Measurements from ENCODE around the gene SLC35F3.

SLC35F3 gene

DNA sequence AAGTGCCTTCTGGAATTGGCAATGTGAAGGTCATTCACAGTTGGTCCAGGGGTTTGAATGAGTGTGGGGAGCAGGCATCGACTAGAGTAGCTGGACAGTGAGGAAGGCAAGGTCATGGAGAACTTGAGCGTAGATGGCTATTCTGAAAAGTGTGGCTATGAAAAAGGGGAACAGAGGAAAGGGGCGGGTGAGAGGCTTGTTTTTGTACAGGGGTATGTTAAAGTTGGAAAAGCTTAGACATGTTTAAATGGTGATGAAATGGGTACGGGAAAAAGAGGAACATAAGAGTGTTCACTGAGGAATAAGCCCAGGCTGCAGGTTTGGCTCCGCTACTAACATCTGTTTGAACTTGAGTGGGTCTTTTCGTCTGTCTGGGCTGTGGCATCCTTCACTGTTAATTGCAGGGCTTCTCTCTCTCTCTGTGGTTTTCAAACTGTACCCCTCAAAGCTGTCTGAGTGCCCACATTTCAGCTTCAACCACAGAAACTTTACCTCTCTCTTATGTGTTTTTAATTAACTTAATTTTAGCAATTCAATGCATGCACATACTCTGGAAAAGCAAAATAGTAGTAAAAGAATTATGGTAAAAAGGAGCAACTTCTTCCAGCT is 398.0 kb downstream of the SLC35F3 start:
- no peak for DNase-seq

DNA sequence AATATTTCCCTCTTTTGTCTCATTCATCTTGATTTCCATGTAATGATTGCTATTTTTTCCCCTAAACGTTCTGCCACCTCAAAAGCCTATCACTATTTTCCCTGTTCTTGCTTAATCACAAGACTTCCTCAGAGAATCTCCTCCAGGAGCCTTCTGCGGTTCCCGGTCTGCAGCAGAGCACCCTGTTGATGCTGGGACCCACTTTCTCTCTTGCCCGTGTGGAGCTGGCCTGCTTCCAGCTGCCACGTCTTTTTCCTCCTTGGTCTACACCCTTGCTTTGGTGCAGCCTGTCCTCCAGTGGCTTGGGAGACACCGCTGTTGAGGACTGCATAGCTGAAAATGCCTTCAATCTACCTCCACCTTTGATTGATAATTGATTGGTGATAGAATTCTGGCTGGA is 398.8 kb downstream of the SLC35F3 start:
- DNase-seq = no peak

DNA sequence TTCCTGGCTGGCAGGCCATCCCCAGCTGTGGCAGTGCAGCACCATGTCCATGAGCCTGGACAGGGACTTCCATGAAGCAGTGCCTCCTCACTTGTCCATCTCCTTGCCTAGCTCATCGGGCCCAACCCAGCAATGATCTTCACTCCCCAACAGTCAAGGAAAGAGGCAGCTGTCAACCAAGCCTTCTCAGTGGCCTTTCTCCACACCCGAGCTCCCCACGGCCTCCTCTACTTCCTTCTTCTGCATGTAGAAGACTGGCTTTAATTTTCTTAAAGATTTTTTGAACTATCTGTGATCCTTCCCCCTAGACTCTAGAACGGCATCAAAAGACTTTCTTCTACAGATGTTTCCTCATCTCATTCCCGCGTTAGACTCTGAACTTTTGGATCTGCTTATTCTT is 403.2 kb downstream of the SLC35F3 start:
- no peak for DNase-seq

DNA sequence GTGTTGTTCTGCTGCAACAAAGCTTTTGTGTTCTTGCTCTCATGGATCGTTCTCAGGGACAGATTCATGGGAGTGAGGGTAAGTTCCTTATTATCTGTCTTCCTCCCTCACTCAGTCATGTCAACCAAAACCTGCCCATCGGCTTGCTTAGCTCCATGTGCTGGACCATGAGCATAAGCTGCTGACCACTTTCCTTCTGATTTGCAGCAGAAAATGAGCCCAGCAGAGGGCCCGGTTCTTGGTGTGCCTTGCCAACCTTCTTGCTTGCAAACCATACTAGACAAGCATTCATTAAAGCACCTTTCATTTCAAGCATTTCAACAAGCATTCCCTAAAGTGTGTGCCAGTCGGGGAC is 404.7 kb downstream of the SLC35F3 start:
- no peak for DNase-seq

DNA sequence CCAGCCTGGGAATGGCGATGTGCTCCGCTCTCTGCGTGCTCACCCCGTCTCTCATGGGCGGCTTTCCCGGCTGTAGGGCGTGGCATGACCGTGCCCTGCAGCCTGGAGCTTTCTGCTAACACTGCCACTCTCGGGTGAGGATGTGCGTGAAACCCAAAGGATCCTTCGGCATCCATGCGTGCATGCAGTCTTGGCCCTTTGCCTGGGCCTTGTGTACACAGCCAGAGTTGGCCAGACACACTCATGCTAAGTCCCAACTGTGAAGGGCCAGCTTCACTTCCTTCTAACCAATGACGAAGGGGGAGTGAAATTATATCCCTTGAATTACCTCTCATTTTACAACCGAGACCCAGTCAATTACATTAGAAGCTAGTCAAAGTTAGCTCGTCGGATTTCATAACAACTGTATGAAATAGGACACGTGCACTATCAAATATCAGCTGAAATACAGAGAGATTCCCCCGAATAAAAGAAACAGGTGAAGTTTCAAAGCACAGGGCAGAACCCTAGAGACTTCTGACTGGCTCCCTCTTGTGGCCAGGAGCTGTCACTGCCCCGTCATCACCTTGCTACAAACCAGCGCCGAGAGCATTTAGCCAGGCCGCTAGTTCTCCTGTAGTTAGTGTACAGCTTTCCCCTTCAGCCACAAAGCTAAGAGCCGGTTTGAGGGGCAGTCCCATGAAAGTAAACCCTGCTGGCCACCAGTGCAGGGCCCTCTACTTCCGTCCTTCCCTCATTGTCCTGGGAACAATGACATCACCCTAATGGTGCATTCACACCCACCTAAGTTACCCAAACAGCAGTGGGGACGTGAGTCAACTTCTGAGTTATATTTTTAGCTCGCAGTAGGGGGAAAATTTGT is 405.4 kb downstream of the SLC35F3 start:
- DNase-seq = peak; percentile 94

DNA sequence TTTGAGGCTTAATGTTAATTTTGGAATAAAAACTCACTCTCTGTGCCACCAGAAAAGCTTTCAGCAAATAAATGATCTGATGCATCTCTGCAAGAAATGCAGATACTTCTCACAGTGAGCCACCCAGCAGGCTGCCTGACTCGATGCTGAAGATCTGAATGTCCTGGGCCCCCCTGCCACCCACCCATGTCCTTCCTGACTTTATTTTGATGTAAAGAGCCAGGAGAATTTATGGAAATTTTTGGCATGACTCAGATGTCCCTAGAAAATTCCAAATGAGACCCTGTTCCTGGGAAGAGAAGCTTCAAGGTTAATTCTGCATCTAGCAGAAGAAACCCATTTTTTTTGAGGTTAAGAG is 406.0 kb downstream of the SLC35F3 start:
- no peak for DNase-seq

DNA sequence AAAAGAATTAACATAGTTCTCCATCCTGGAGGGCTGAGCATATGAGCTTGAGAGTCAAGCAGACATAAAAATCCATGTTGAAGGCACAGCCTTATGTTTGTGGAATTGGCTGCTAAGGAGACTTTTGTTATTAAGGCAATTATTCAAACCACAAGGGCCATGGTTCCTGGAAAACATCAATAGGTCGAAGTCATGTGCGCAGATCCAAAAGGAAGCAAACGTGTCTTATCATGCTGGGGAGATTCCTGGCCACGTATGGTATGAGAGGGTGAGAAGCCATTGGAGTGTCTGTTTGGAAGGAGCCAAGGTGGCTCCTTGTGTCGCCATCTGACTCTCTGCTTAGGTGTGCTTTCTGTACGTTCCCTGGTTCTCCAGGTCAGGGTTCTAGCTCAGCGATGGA is 406.9 kb downstream of the SLC35F3 start:
- DNase-seq = no peak

DNA sequence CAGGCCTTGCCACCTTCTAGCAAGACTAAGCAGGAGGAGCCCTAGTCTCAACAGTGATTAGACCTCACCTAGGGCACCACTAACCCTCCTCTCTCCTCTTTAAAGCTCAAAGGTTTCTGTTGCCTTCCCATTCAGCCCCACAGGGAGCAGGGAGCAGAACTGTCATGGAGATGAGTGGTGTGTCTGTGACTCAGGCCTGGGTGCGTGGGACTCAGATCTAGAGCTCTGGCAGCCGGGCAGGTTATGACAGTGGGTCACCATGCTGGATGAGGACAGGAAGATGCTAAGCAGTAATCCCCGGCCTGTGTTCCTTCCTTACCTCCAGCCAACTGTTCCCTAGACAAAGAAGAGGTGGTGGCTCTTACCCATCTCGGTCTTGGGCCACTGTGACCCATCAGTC is 408.7 kb downstream of the SLC35F3 start:
- no peak for DNase-seq

DNA sequence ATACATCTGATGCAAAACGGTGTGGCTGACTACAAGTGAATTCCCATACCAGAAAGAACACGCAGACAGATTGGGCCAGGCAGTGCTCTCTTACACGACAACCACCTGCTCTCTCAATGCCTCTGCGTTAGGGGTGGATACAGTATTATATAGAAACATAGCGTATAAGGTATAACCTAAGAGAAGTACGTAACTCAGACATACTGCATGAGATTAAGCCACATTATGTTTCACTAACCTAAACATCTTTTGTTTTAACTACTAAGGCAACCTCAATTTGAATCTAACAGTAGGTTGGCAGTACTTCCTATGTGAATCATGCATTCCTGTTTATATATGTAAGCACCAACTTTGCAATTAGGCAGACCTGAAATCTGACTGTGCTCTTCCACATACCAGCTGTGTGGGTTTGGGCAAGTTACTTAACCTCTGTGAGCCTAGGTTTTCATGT is 410.6 kb downstream of the SLC35F3 start:
- DNase-seq = no peak

DNA sequence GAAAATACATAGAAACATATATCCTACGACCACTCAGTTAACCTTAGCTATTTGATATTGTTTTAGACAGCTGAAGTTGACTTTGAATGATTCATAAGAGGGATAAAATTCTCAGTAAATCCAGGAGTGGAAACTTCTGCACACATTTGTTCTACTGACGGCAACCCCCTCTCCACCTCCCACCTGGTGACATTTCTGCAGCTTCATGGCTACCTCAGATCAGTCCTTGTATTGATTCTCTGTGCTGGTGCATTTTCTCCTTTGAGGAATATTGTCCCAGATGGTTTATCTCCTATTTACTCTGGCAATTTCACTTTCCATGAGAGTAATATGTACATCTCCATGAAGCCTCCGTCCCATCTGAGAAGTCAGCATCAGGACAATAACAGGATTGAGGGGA is 411.1 kb downstream of the SLC35F3 start:
- no peak for DNase-seq

DNA sequence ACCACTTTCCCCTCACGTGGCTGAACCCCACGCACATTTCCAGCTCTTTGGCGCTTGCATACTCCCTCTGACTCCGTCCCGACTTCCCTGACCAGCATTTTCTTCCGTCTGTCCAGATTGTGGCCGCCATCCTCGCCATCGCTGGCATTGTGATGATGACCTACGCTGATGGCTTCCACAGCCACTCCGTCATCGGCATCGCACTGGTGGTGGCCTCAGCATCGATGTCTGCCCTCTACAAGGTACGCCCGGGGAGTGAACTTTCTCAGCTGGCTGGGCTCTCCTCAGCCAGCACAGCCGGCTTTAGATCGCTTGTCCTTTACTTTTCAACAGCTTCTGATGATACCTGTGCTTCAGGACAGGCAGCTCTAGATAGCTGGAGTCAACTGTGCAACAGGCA is 412.0 kb downstream of the SLC35F3 start:
- DNase-seq = no peak

DNA sequence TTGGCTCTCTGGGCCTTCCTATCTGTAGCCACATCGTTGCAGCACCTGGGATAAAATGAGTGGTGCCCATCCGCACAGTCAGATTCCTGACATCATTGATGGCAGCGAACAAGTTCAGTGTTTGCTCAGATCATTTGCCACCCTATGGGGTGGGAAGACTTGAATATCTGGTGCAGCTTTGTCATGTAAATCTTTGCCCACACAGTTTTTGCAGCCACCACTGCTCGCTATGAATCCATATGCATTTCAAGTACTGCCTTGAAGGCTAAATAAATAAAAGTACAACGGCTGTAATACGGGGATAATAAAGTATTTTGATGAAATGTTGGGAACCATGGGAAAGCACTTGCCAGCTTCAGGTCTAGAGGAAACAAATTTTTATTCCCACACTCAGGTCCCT is 412.5 kb downstream of the SLC35F3 start:
- DNase-seq = no peak

DNA sequence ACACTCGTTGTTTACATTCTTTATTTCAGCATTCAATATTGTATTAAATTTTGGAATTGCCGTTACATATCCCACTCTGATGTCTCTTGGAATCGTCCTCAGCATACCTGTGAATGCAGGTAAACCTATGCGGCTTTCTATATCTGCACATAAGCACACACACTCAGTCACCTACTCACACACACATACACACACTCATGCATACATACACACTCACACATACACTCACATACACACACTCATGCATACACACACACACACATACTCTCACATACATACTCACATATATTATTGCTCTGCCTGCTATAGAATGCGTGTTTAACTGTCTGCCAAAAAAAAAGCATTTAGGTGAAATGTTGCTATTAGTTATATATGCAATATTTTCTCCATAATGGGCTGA is 415.6 kb downstream of the SLC35F3 start:
- no peak for DNase-seq

DNA sequence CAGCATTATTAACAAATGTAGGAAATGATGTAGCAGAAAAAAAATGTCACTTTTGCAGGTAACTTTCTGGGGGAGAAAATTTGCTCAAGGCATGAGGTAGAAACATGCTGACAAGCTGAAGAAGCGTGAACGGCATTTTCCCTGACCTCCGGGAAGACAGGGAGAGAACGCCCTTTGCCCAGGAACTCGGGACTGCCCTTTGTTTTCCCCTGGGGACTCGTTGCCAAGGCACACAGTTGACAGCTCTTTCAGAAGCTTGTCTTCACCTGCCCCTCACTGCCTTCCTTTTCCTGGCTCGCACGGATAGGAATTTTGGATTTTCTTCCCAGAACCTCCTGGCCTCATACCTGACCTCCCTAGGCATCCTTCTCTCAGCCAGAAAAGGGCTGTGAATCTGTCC is 416.1 kb downstream of the SLC35F3 start:
- DNase-seq = no peak

DNA sequence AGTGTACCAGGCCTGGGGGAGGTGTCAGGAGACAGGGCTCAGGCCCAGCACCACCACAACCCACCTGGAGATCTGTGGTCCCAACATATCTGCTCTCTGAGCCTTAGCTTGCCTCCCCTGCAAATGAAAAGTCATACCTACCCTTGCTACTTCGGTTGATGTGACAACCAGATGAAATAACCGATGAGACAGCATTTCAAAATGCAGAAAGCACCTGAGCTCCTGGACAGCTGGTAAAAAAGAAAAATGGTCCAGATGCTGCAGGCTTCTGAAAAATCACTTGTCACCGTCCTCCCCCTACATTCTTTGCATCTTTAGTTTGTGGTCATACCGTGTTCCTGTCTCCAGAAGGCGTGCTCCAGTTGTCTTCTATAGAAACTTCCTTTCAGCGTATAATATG is 416.8 kb downstream of the SLC35F3 start:
- no peak for DNase-seq

DNA sequence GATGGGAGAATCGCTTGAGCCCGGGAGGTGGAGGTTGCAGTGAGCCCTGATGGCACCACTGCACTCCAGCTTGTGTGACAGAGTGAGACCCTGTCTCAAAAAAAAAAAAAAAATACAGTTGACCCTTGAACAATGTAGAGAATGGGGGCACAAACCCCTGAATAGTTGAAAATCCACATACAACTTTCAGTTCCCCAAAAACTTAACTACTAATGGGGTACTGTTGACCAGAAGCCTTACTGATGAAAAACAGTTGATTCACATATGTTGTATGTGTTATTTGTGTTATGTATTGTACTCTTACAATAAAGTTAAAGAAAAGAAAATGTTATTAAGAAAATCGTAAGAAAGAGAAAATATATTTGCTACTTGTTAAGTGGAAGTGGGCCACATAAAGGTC is 417.6 kb downstream of the SLC35F3 start:
- DNase-seq = no peak

DNA sequence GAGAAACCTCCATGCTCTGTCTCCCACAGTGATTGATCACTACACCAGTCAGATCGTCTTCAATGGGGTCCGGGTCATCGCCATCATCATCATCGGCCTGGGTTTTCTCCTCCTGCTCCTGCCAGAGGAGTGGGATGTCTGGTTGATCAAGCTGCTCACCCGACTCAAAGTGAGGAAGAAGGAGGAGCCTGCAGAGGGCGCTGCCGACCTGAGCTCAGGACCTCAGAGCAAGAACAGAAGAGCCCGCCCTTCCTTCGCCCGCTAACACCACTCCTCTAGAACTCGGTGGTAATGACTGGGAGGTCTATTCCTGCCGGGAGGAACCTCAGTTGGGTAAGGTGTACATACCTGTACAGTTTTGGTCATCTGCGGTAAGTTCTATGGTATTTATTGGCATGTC is 418.5 kb downstream of the SLC35F3 start:
- DNase-seq = peak; percentile 23

DNA sequence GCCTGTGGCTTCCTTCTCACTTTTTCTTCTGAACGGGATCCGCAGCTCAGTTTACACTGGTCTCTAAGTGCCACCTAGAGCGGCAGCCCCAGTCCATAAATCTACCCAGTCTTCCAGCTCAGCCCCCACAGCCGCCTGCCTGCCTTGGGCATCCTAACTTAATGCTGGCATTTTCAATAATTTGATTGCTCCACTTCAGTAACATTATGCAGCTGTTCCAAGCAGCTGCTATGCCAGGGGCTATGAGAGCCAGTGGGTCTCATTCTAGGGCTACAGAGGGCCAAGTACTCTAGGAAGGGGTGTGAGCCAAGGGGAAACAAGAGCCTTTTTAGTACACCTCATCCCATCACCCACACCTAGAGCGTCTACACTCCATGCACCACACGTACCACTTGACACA is 420.3 kb downstream of the SLC35F3 start:
- no peak for DNase-seq

DNA sequence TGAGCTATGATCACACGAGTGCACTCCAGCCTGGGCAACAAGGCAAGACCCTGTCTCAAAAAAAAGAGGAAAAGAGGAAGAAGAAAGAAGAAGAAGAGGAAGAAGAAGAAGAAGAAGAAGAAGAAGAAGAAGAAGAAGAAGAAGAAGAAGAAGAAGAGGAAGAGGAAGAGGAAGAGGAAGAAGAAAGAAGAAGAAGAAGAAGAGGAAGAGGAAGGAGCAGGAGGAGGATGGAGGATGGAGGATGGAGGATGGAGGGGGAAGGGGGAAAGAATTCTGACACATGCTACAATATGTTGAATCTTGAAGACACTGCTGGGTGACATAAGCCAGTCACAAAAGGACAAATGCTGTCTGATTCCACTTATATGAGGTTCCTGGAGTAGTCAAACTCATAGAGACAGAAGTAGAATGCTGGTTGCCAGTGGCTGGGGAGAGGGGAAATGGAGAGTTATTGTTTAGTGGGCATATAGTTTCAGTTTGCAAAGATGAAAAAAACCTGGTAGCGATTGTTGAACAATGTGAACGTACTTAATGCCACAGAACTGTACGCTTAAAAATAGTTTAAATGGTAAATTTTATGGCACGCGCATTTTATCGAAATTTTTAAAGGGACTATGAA is 421.5 kb downstream of the SLC35F3 start:
- no peak for DNase-seq

DNA sequence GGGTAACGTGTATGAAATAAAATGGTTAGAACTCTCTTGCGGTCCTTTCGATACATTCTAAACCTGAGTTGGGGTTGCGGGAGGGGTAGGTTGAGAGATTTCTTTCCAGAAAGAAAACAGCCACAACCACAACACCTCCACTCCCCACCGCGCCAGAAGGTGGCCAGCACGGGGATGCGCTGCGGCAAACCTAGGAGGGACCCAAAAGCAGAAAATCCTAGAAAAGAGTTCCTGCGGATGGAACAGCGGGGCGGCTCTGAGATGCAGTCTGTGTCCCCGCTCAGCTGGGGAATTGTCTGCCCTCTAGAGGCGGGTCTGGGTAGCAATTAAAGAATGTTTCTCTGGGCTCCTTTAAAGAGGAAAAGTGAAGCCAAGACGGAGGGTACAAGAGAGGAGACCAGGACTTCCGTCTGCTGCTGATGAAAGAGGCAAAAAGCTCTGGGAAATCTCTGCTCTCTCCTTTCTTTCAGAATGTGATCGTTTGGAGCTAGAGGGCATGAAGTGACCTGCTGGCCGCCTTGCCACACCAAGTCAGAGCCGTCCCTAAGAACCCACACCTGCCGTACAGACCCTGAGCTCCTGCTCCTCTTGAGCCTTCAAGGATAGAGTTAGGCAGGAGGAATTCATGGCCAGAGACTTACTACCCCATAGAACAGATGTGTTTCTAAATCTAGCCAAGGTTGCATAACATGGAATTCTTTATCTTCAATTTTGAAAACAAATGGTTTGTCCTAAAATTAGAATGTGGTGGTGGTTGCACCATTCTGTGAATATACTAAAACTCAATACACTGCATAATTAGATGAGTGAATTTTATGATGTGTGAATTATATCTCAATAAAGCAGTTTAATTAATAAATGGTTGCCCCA is 422.3 kb downstream of the SLC35F3 start:
- peak; percentile 18 for DNase-seq

DNA sequence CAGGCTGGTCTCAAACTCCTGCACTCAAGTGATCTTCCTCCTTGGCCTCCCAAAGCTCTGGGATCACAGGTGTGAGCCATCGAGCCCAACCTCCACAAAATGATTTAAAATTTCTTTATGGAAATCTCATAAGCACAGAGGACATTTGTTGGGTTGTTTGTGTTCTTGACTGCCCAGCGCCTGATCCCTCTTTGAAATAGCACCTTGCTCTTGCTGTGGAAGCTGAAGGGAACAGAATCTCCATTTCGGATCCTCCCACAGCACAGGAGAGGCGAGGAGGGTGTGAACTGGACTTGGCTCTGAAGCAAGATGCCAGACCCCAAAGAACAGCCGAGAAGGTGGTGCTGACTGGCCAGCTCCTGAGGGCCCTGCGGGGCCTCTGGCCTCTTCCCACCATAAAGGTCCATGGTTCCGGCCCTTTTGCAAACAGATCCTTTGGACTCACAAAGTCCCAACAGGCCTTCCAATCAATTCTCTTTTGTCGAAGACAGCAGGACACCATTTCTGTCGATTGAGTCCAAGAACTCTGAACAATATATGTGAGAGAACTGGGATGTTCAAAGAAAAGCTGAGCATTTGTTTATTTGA is 423.2 kb downstream of the SLC35F3 start:
- DNase-seq = no peak

DNA sequence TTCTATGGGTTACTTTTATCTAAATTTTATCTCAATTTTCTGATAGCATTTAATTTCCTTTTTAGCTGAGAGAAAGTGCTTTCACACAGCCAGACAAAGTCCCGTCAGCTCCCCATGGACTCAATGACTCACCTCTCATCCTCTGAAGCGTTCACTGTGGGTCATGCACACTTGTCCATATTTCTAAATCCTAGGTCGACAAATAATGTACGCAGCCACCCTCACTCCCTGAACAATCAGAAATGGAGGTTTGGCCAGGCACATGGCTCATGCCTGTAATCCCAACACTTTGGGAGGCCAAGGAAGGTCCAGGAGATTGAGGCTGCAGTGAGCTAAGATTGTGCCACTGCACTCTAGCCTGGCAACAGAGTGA is 426.4 kb downstream of the SLC35F3 start:
- DNase-seq = no peak

DNA sequence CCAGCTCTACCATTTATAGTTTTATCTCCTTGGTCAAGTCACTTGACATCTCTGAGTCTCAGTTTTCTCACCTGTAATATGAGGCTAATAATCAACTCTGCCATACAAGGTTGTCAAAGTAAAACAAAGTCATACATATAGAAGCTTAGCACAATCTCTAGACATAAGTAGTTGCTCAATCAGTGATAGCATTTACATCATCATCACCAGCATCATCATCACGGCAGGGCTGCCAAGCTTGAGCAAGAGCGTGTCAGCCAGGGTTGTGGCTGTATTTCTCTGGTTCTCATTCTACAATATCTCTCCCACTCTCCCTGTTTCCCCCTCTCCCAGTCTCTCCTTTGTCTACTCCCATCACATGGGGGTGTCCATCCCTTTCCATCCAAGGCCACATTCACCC is 427.0 kb downstream of the SLC35F3 start:
- DNase-seq = no peak

Data from NCI-H2029 (cell line).